ENCODE measurements around the gene CLTCL1. TPM values are rescaled to one million over a fixed set of nuclear protein-coding genes. Genes with fewer than 3 reads are reported as not detected.

The CLTCL1 gene
- total and polyA plus RNA-seq, 2 experiments from 2014 or later = 6.6 to 15.1 TPM

DNA sequence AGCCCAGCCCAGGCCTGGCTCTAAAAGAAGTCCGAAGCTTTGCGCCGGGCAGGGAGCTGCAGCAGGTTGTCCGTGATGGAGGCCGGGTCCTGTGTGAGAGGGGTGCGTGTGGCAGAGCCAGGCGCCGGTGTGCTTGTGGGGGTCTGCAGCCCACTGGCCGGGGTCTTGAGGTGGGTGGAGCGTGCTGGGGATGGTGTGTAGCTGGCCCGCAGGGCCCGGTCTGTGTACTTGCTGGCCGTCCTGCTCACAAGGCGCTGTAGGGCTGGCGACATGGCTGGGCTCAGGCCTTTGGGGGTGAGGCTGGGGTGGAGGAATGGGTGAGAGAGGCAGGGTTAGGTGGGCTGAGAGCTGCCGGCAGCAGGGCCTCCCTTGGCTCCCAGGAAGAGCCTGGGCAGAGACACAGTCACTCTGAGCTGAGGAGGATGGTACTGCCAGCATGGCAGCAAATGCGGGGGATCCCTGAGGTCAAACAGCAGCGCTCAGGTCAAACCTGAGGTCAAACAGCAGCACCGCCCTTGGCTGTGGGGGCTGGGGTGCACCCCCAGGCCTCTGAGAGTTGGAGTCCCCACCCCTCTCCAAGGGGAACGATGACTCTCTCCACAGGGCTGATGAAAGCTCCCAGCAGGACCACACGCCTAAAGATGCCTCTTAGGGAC, 157.2 kb downstream of the CLTCL1 start:
- Histone ChIP-seq H3K4me1 (ENCODE audit: insufficient read depth) (no peaks in the 10 kb centered on the region), H3K27me3 (ENCODE audit: insufficient read depth) (no peaks in the 10 kb centered on the region), H3K36me3 (ENCODE audit: insufficient read depth) (no peaks in the 10 kb centered on the region), H2AFZ (no peak overlapping the region), H3K9me2 (ENCODE audit: insufficient read depth) (no peaks in the 10 kb centered on the region), H3K4me2 (no peak overlapping the region), H3K4me3 (no peak overlapping the region), H3K79me2 (replicated peaks; ENCODE audit: insufficient read depth) (no peaks in the 10 kb centered on the region), H3F3A (replicated peaks; ENCODE audit: low read depth) (no peaks in the 10 kb centered on the region), H4K20me1 (replicated peaks; ENCODE audit: insufficient read depth) (no peaks in the 10 kb centered on the region), H3K27ac (ENCODE audit: low read depth) (no peak overlapping the region)
- DNase-seq (ENCODE audit: low spot score) = no peak
- Mint-ChIP-seq H3K27ac (no peak overlapping the region), H3K4me1 (peaks cover 7% of the 10 kb centered on the region; the same call in 1 of the 3 replicates), H3K9me3 (no peaks in the 10 kb centered on the region), H3K27me3 (ENCODE audit: insufficient read depth, low read depth, poor library complexity) (peaks cover 12% of the 10 kb centered on the region), H3K36me3 (ENCODE audit: low read depth) (peaks cover 39% of the 10 kb centered on the region), H3K4me3 (no peak overlapping the region)
- TF ChIP-seq JUNB (IDR thresholded peaks at IDR 0.05; ENCODE audit: unreplicated experiment) (no peak), POLR2AphosphoS5 (IDR thresholded peaks at IDR 0.05; ENCODE audit: low read depth) (no peak), CREB1 (CRISPR knock-in tag; IDR thresholded peaks at IDR 0.05; ENCODE audit: low read depth) (no peak), EZH2 (IDR thresholded peaks at IDR 0.05; ENCODE audit: low read depth, unreplicated experiment) (no peak), STAT1 (IDR thresholded peaks at IDR 0.05; ENCODE audit: unreplicated experiment) (no peak), ZNF331 (CRISPR knock-in tag; IDR thresholded peaks at IDR 0.05; ENCODE audit: low read depth) (no peak), EZH2phosphoT487 (IDR thresholded peaks at IDR 0.05; ENCODE audit: unreplicated experiment) (no peak), NANOG (IDR thresholded peaks at IDR 0.05; ENCODE audit: borderline replicate concordance) (no peak), ZNF114 (CRISPR knock-in tag; IDR thresholded peaks at IDR 0.05) (no peak)
- TF ChIP-seq, protein P1, sequence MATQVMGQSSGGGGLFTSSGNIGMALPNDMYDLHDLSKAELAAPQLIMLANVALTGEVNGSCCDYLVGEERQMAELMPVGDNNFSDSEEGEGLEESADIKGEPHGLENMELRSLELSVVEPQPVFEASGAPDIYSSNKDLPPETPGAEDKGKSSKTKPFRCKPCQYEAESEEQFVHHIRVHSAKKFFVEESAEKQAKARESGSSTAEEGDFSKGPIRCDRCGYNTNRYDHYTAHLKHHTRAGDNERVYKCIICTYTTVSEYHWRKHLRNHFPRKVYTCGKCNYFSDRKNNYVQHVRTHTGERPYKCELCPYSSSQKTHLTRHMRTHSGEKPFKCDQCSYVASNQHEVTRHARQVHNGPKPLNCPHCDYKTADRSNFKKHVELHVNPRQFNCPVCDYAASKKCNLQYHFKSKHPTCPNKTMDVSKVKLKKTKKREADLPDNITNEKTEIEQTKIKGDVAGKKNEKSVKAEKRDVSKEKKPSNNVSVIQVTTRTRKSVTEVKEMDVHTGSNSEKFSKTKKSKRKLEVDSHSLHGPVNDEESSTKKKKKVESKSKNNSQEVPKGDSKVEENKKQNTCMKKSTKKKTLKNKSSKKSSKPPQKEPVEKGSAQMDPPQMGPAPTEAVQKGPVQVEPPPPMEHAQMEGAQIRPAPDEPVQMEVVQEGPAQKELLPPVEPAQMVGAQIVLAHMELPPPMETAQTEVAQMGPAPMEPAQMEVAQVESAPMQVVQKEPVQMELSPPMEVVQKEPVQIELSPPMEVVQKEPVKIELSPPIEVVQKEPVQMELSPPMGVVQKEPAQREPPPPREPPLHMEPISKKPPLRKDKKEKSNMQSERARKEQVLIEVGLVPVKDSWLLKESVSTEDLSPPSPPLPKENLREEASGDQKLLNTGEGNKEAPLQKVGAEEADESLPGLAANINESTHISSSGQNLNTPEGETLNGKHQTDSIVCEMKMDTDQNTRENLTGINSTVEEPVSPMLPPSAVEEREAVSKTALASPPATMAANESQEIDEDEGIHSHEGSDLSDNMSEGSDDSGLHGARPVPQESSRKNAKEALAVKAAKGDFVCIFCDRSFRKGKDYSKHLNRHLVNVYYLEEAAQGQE (IDR thresholded peaks at IDR 0.05; ENCODE audit: unreplicated experiment) = no peak
- TF ChIP-seq, protein P2, sequence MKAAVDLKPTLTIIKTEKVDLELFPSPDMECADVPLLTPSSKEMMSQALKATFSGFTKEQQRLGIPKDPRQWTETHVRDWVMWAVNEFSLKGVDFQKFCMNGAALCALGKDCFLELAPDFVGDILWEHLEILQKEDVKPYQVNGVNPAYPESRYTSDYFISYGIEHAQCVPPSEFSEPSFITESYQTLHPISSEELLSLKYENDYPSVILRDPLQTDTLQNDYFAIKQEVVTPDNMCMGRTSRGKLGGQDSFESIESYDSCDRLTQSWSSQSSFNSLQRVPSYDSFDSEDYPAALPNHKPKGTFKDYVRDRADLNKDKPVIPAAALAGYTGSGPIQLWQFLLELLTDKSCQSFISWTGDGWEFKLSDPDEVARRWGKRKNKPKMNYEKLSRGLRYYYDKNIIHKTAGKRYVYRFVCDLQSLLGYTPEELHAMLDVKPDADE (IDR thresholded peaks at IDR 0.05) = no peak
- TF ChIP-seq, protein P3, sequence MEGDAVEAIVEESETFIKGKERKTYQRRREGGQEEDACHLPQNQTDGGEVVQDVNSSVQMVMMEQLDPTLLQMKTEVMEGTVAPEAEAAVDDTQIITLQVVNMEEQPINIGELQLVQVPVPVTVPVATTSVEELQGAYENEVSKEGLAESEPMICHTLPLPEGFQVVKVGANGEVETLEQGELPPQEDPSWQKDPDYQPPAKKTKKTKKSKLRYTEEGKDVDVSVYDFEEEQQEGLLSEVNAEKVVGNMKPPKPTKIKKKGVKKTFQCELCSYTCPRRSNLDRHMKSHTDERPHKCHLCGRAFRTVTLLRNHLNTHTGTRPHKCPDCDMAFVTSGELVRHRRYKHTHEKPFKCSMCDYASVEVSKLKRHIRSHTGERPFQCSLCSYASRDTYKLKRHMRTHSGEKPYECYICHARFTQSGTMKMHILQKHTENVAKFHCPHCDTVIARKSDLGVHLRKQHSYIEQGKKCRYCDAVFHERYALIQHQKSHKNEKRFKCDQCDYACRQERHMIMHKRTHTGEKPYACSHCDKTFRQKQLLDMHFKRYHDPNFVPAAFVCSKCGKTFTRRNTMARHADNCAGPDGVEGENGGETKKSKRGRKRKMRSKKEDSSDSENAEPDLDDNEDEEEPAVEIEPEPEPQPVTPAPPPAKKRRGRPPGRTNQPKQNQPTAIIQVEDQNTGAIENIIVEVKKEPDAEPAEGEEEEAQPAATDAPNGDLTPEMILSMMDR (conservative IDR thresholded peaks at IDR 0.05; ENCODE audit: low read depth in 2 of 2) = no peak
- TF ChIP-seq, protein P4, sequence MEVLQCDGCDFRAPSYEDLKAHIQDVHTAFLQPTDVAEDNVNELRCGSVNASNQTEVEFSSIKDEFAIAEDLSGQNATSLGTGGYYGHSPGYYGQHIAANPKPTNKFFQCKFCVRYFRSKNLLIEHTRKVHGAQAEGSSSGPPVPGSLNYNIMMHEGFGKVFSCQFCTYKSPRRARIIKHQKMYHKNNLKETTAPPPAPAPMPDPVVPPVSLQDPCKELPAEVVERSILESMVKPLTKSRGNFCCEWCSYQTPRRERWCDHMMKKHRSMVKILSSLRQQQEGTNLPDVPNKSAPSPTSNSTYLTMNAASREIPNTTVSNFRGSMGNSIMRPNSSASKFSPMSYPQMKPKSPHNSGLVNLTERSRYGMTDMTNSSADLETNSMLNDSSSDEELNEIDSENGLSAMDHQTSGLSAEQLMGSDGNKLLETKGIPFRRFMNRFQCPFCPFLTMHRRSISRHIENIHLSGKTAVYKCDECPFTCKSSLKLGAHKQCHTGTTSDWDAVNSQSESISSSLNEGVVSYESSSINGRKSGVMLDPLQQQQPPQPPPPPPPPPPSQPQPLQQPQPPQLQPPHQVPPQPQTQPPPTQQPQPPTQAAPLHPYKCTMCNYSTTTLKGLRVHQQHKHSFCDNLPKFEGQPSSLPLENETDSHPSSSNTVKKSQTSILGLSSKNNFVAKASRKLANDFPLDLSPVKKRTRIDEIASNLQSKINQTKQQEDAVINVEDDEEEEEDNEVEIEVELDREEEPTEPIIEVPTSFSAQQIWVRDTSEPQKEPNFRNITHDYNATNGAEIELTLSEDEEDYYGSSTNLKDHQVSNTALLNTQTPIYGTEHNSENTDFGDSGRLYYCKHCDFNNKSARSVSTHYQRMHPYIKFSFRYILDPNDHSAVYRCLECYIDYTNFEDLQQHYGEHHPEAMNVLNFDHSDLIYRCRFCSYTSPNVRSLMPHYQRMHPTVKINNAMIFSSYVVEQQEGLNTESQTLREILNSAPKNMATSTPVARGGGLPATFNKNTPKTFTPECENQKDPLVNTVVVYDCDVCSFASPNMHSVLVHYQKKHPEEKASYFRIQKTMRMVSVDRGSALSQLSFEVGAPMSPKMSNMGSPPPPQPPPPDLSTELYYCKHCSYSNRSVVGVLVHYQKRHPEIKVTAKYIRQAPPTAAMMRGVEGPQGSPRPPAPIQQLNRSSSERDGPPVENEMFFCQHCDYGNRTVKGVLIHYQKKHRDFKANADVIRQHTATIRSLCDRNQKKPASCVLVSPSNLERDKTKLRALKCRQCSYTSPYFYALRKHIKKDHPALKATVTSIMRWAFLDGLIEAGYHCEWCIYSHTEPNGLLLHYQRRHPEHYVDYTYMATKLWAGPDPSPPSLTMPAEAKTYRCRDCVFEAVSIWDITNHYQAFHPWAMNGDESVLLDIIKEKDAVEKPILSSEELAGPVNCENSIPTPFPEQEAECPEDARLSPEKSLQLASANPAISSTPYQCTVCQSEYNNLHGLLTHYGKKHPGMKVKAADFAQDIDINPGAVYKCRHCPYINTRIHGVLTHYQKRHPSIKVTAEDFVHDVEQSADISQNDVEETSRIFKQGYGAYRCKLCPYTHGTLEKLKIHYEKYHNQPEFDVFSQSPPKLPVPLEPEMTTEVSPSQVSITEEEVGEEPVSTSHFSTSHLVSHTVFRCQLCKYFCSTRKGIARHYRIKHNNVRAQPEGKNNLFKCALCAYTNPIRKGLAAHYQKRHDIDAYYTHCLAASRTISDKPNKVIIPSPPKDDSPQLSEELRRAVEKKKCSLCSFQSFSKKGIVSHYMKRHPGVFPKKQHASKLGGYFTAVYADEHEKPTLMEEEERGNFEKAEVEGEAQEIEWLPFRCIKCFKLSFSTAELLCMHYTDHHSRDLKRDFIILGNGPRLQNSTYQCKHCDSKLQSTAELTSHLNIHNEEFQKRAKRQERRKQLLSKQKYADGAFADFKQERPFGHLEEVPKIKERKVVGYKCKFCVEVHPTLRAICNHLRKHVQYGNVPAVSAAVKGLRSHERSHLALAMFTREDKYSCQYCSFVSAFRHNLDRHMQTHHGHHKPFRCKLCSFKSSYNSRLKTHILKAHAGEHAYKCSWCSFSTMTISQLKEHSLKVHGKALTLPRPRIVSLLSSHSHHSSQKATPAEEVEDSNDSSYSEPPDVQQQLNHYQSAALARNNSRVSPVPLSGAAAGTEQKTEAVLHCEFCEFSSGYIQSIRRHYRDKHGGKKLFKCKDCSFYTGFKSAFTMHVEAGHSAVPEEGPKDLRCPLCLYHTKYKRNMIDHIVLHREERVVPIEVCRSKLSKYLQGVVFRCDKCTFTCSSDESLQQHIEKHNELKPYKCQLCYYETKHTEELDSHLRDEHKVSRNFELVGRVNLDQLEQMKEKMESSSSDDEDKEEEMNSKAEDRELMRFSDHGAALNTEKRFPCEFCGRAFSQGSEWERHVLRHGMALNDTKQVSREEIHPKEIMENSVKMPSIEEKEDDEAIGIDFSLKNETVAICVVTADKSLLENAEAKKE (CRISPR knock-in tag; IDR thresholded peaks at IDR 0.05) = no peak
- ATAC-seq = no peak

Data from GM23338 (cell line).